H1 (cell line): ENCODE measurements around the gene AKAP9. TPM values are rescaled to one million over a fixed set of nuclear protein-coding genes. Genes with fewer than 3 reads are reported as not detected.

ENCODE experiments used
- CTCF ChIA-PET: fragments of 300-600 bp; sonication (Branson Sonifier 250); formaldehyde crosslinking; loops from one replicate; lab custom pipeline; 2021; ENCODE audit not compliant: partially characterized antibody; lab: Charles Lee
- POLR2A ChIA-PET: fragments of 300-600 bp; sonication (Branson Sonifier 250); formaldehyde crosslinking; loops from one replicate; lab custom pipeline; 2021; ENCODE audit warnings: inconsistent platforms; ENCODE audit not compliant: partially characterized antibody; lab: Charles Lee
- DNase-seq, 2 experiments: peaks; one replicate each; pipeline versions ENCODE4 v3.0.0 to v3.0.0-alpha.2; 2010 to 2022; ENCODE audit warnings: low spot score in 2 of 2, low read depth in 1 of 2, mixed read lengths in 1 of 2
- FAIRE-seq: peaks from 2 replicates; lab custom pipeline; 2011; peaks lifted over from hg19 to GRCh38; lab: Jason Lieb, UNC
- H2AFZ ChIP-seq: 2 replicates; pipeline ENCODE4 v1.8.1; 2012; ENCODE audit warnings: low read length, inconsistent platforms
- H2AK5ac ChIP-seq: 2 replicates; pipeline ENCODE4 v1.6.1; 2013; ENCODE audit warnings: low read depth, low read length
- H2BK120ac ChIP-seq: replicated peaks from 2 replicates; pipeline ENCODE3; 2013; ENCODE audit warnings: low read depth, low read length, inconsistent platforms
- H2BK12ac ChIP-seq: 2 replicates; pipeline ENCODE4 v1.6.1; 2013; ENCODE audit warnings: low read depth, low read length
- H2BK15ac ChIP-seq: 2 replicates; pipeline ENCODE4 v1.6.1; 2013; ENCODE audit warnings: low read length
- H2BK20ac ChIP-seq: 2 replicates; pipeline ENCODE4 v1.6.1; 2013; ENCODE audit warnings: low read length
- H2BK5ac ChIP-seq: 2 replicates; pipeline ENCODE4 v1.6.1; 2013; ENCODE audit warnings: low read depth, low read length
- H3K14ac ChIP-seq: 2 replicates; pipeline ENCODE4 v1.6.1; 2013; ENCODE audit warnings: inconsistent platforms; ENCODE audit not compliant: insufficient read length
- H3K18ac ChIP-seq: 2 replicates; pipeline ENCODE4 v1.6.1; 2013; ENCODE audit warnings: low read length; ENCODE audit errors: extremely low read depth
- H3K23ac ChIP-seq: 2 replicates; pipeline ENCODE4 v1.6.1; 2013; ENCODE audit warnings: inconsistent platforms; ENCODE audit not compliant: insufficient read length
- H3K23me2 ChIP-seq: 2 replicates; pipeline ENCODE4 v1.6.1; 2013; ENCODE audit warnings: low read depth, low read length
- H3K27ac ChIP-seq: 2 replicates; pipeline ENCODE4 v1.6.1; 2011; ENCODE audit warnings: low read depth, low read length, inconsistent platforms
- H3K27me3 ChIP-seq, 4 experiments: replicated peaks in 1 of 4; 1 replicate in 1 of 4; 2 replicates in 3 of 4; pipeline versions ENCODE4 v1.6.1 to v1.8.1; 2011 to 2013; ENCODE audit warnings: low read length in 3 of 4, mild to moderate bottlenecking in 3 of 4, inconsistent platforms in 2 of 4, mixed read lengths in 2 of 4, moderate library complexity in 1 of 4; ENCODE audit not compliant: control insufficient read depth in 3 of 4, insufficient read depth in 3 of 4; ENCODE audit errors: extremely low read depth in 1 of 4
- H3K36me3 ChIP-seq, 4 experiments: 2 replicates each; pipeline versions ENCODE4 v1.6.1 to v1.8.1; 2011 to 2013; ENCODE audit warnings: mild to moderate bottlenecking in 4 of 4, low read length in 3 of 4, moderate library complexity in 2 of 4, control low read depth in 1 of 4, inconsistent platforms in 1 of 4; ENCODE audit not compliant: insufficient read depth in 4 of 4, control insufficient read depth in 2 of 4
- H3K4ac ChIP-seq: replicated peaks from 2 replicates; pipeline ENCODE3; 2013; ENCODE audit warnings: low read length, low read depth, mixed read lengths, inconsistent platforms; ENCODE audit not compliant: insufficient read length
- H3K4me1 ChIP-seq, 4 experiments: replicated peaks in 1 of 4; 1 replicate in 1 of 4; 2 replicates in 3 of 4; pipeline versions ENCODE4 v1.6.1 to v1.8.1; 2011 to 2013; ENCODE audit warnings: low read length in 3 of 4, inconsistent platforms in 2 of 4, mixed read lengths in 1 of 4; ENCODE audit not compliant: insufficient read depth in 4 of 4, control insufficient read depth in 3 of 4
- H3K4me2 ChIP-seq, 2 experiments: 2 replicates each; pipeline versions ENCODE4 v1.6.1 to v1.8.1; 2011 to 2013; ENCODE audit warnings: low read depth in 2 of 2, low read length in 2 of 2, control low read depth in 1 of 2, inconsistent platforms in 1 of 2, mild to moderate bottlenecking in 1 of 2; ENCODE audit not compliant: insufficient read depth in 1 of 2
- H3K4me3 ChIP-seq, 4 experiments: fragments of 200-600, 300-600 bp in 1 of 4; sonication (generic), shearing (Covaris generic), sonication (Bioruptor Twin) in 1 of 4; 2 replicates each; pipeline versions ENCODE4 v1.5.1 to v1.8.1; 2011 to 2016; ENCODE audit warnings: low read length in 4 of 4, low read depth in 3 of 4, control low read depth in 2 of 4, inconsistent platforms in 2 of 4, mild to moderate bottlenecking in 2 of 4, mixed read lengths in 1 of 4, moderate library complexity in 1 of 4; ENCODE audit not compliant: insufficient read depth in 2 of 4; ENCODE audit errors: extremely low read depth in 1 of 4
- H3K56ac ChIP-seq: replicated peaks from 2 replicates; pipeline ENCODE3; 2013; ENCODE audit warnings: low read depth, mild to moderate bottlenecking, mixed read lengths, low read length, inconsistent platforms; ENCODE audit not compliant: insufficient read length
- H3K79me1 ChIP-seq: 2 replicates; pipeline ENCODE4 v1.6.1; 2013; ENCODE audit warnings: low read depth, low read length, control low read depth
- H3K79me2 ChIP-seq, 2 experiments: 2 replicates each; pipeline versions ENCODE4 v1.6.1 to v1.8.1; 2012 to 2013; ENCODE audit warnings: low read length in 2 of 2, mild to moderate bottlenecking in 2 of 2, inconsistent platforms in 1 of 2; ENCODE audit not compliant: insufficient read depth in 2 of 2, control insufficient read depth in 1 of 2
- H3K9ac ChIP-seq, 4 experiments: replicated peaks in 1 of 4; 1 replicate in 1 of 4; 2 replicates in 3 of 4; pipeline versions ENCODE4 v1.6.1 to v1.8.1; 2011 to 2013; ENCODE audit warnings: low read depth in 3 of 4, low read length in 3 of 4, control low read depth in 2 of 4, mild to moderate bottlenecking in 2 of 4, moderate library complexity in 2 of 4, inconsistent platforms in 1 of 4; ENCODE audit errors: extremely low read depth in 1 of 4
- H3K9me3 ChIP-seq, 2 experiments: 2 replicates each; pipeline versions ENCODE4 v1.6.1 to v1.8.1; 2012 to 2013; ENCODE audit warnings: mild to moderate bottlenecking in 2 of 2, moderate library complexity in 2 of 2, control low read depth in 1 of 2, inconsistent platforms in 1 of 2, low read depth in 1 of 2, low read length in 1 of 2, mixed read lengths in 1 of 2; ENCODE audit not compliant: insufficient read depth in 2 of 2
- H4K20me1 ChIP-seq, 2 experiments: replicated peaks in 1 of 2; 2 replicates each; pipeline versions ENCODE3 to v1.8.1; 2011 to 2013; ENCODE audit warnings: inconsistent platforms in 2 of 2, low read length in 2 of 2, mild to moderate bottlenecking in 1 of 2; ENCODE audit not compliant: insufficient read depth in 2 of 2, control insufficient read depth in 1 of 2
- H4K5ac ChIP-seq: 2 replicates; pipeline ENCODE4 v1.6.1; 2013; ENCODE audit warnings: low read length, low read depth, mixed read lengths, inconsistent platforms; ENCODE audit not compliant: insufficient read length
- H4K8ac ChIP-seq: 2 replicates; pipeline ENCODE4 v1.8.0; 2013; ENCODE audit warnings: mild to moderate bottlenecking, moderate library complexity, low read length, inconsistent platforms; ENCODE audit not compliant: insufficient read depth; ENCODE audit errors: extremely low read depth
- H4K91ac ChIP-seq: replicated peaks from 2 replicates; pipeline ENCODE3; 2013; ENCODE audit warnings: low read length, mixed read lengths, inconsistent platforms; ENCODE audit not compliant: insufficient read length
- ASH2L ChIP-seq: fragments of 200-600, 300-600 bp; sonication (generic); IDR thresholded peaks from one replicate; pipeline ENCODE4 v1.7.1; 2017; ENCODE audit warnings: low read length
- ATF2 ChIP-seq: IDR thresholded peaks from 2 replicates; pipeline ENCODE4 v1.6.1; 2012; ENCODE audit warnings: low read length, inconsistent platforms
- CBX5 ChIP-seq: fragments of 300-800, 300-1000 bp; sonication (generic); IDR thresholded peaks from 2 replicates; pipeline ENCODE4 v1.7.1; 2016; ENCODE audit warnings: antibody characterized with exemption, low read length, low read depth
- EGR1 ChIP-seq: IDR thresholded peaks from 2 replicates; pipeline ENCODE4 v1.6.1; 2011; ENCODE audit warnings: low read depth, low read length, borderline replicate concordance
- HDAC2 ChIP-seq, 2 experiments: fragments of 300-600 bp in 1 of 2; sonication (generic) in 1 of 2; IDR thresholded peaks; 2 replicates each; pipeline ENCODE4 v1.6.1; 2011 to 2012; ENCODE audit warnings: low read depth in 2 of 2, low read length in 2 of 2, mild to moderate bottlenecking in 2 of 2, moderate library complexity in 2 of 2, borderline replicate concordance in 1 of 2, inconsistent platforms in 1 of 2
- JUND ChIP-seq: IDR thresholded peaks from 2 replicates; pipeline ENCODE4 v1.6.1; 2011; ENCODE audit warnings: mild to moderate bottlenecking, improper control_type of control experiment, low read length
- KDM1A ChIP-seq: fragments of 200-600, 300-600 bp; sonication (generic); IDR thresholded peaks from 2 replicates; pipeline ENCODE4 v1.7.1; 2016; ENCODE audit warnings: mild to moderate bottlenecking, low read length, borderline replicate concordance
- RNF2 ChIP-seq: fragments of 200-900, 300-1000 bp; sonication (generic); IDR thresholded peaks from 2 replicates; pipeline ENCODE4 v1.7.1; 2016; ENCODE audit warnings: borderline replicate concordance, low read depth, mild to moderate bottlenecking, antibody characterized with exemption, low read length; ENCODE audit not compliant: poor library complexity, severe bottlenecking; ENCODE audit errors: missing control alignments
- SAP30 ChIP-seq: fragments of 300-600 bp; sonication (generic); IDR thresholded peaks from 2 replicates; pipeline ENCODE4 v1.7.1; 2012; ENCODE audit warnings: low read length, moderate library complexity, mild to moderate bottlenecking, inconsistent platforms; ENCODE audit not compliant: insufficient read depth, insufficient replicate concordance
- TAF1 ChIP-seq: IDR thresholded peaks from 2 replicates; pipeline ENCODE4 v1.6.1; 2011; ENCODE audit warnings: mild to moderate bottlenecking, low read depth, low read length
- TCF12 ChIP-seq: IDR thresholded peaks from 2 replicates; pipeline ENCODE4 v1.6.1; 2011; ENCODE audit warnings: low read depth, mild to moderate bottlenecking, low read length
- WGBS, 2 experiments: shearing (Covaris generic) in 1 of 2; methylation state at CpG; one replicate each; pipeline versions ENCODE4 v1.1.6 to v1.1.7; 2013 to 2015; ENCODE audit warnings: low lambda C conversion rate in 2 of 2, mixed read lengths in 2 of 2, inconsistent platforms in 1 of 2, low coverage in 1 of 2, missing lambda C conversion rate in 1 of 2; ENCODE audit not compliant: insufficient replicate concordance in 2 of 2, insufficient coverage in 1 of 2, insufficient read length in 1 of 2; ENCODE audit errors: extremely low coverage in 1 of 2, missing lambda C conversion rate in 1 of 2; 5-methylcytosine and 5-hydroxymethylcytosine counted together
- polyA plus RNA-seq, 7 experiments: library from polyadenylated mRNA; depleted of rRNA in 3 of 7; stranded (reverse) in 5 of 7; unstranded in 2 of 7; fragments of >200 nt in 5 of 7; fragments of 200-250 nt in 2 of 7; gene quantifications; 1 replicate in 5 of 7; 2 replicates in 1 of 7; 4 replicates in 1 of 7; pipeline versions ENCODE4 v1.2.1 to v1.2.3, GENCODE V29; 2011 to 2013; ENCODE audit warnings: missing spikeins in 2 of 7, mixed read lengths in 2 of 7
- total RNA-seq: library from RNA; stranded (reverse); fragmentation: NEBNext Ultra II Directional; extraction: Animal tissue kit (Norgen Biotek cat#: 25700); gene quantifications from 2 replicates; pipeline ENCODE4 v1.2.1, GENCODE V29; 2021

AKAP9 gene
- total and polyA plus RNA-seq, 2 of the 8 experiments (the other 6 are each of a cell fraction or from before 2014, with no cell fraction given): 6.2 to 26.3 TPM

GRCh38 chr7:92057375-92057774 is 116.7 kb downstream of the AKAP9 start:
- TF ChIP-seq JUND (no peak), RNF2 (no peak), TAF1 (no peak), SAP30 (no peak), CBX5 (no peak), TCF12 (no peak), EGR1 (no peak), ATF2 (no peak), ASH2L (no peak), KDM1A (no peak), HDAC2 (IDR thresholded peaks at IDR 0.05; ENCODE audit: borderline replicate concordance in 1 of 2, low read depth in 2 of 2, low read length in 2 of 2) (no peak)
- Histone ChIP-seq H2BK120ac (no peak overlapping the region), H3K79me1 (no peaks in the 10 kb centered on the region), H3K9ac (no peak overlapping the region), H3K18ac (no peak overlapping the region), H3K27me3 (peaks cover 0 to 1% (median 0%) of the 10 kb centered on the region in 4 experiments; a peak in 1 of 7 replicates), H3K9me3 (no peaks in the 10 kb centered on the region), H4K5ac (no peak overlapping the region), H2AK5ac (no peak overlapping the region), H3K14ac (no peak overlapping the region), H4K8ac (no peak overlapping the region), H2BK12ac (no peak overlapping the region), H3K27ac (no peak overlapping the region), H3K23me2 (no peaks in the 10 kb centered on the region), H3K36me3 (peaks cover 0 to 2% (median 0%) of the 10 kb centered on the region in 4 experiments; a peak in 2 of 8 replicates), H3K4me1 (no peaks in the 10 kb centered on the region), H2BK20ac (no peak overlapping the region), H4K20me1 (peaks cover 0 to 2% of the 10 kb centered on the region in 2 experiments), H3K23ac (no peak overlapping the region), H3K4ac (no peak overlapping the region), H2BK5ac (no peak overlapping the region), H4K91ac (no peak overlapping the region), H3K56ac (no peak overlapping the region), H3K4me2 (no peak overlapping the region), H2AFZ (no peak overlapping the region), H3K79me2 (no peaks in the 10 kb centered on the region), H3K4me3 (no peak overlapping the region), H2BK15ac (no peak overlapping the region)
- FAIRE-seq (peak; percentile 48), DNase-seq (no peak)
- WGBS, 2 experiments: 62% methylated on average over 2 of the region's 2 CpGs; no CpG with 5 or more reads in 1 of the 2 experiments
- ChIA-PET CTCF (no interaction called here), POLR2A (no interaction called here)
